SK-N-SH treated with all-trans-retinoic acid at 6 μM for 48 hours (cell line): Measurements from ENCODE around the gene SH3BP1.
"Not testable (repeated sequence)": the region's sequence is repeated elsewhere in the genome, so short reads cannot be mapped to it uniquely, and the experiment has no call there.

Experiments
- ATAC-seq: fragments of 200-7000 bp; cut with Tn5 transposase; 3 replicates; pipeline ENCODE4 v1.9.1; 2020; ENCODE audit warnings: mild to moderate bottlenecking, moderate library complexity
- ARNTL ChIP-seq: fragments of 450-650 bp; formaldehyde crosslinking; IDR thresholded peaks from 2 replicates; pipeline ENCODE4 v1.5.0; 2020; ENCODE audit warnings: low read depth, mild to moderate bottlenecking, moderate library complexity, borderline replicate concordance
- BACH2 ChIP-seq: fragments of 250-450 bp; sonication (Bioruptor Pico); IDR thresholded peaks from 2 replicates; pipeline ENCODE4 v1.9.0; 2021; ENCODE audit warnings: mild to moderate bottlenecking, borderline replicate concordance
- CSDC2 ChIP-seq: fragments of 250-450 bp; sonication (Bioruptor Pico); IDR thresholded peaks from 2 replicates; pipeline ENCODE4 v1.5.0; 2020; ENCODE audit warnings: mild to moderate bottlenecking, moderate library complexity
- ESRRG ChIP-seq: fragments of 250-450 bp; sonication (Bioruptor Pico); IDR thresholded peaks from 2 replicates; pipeline ENCODE4 v1.6.1; 2021; ENCODE audit warnings: mild to moderate bottlenecking
- GLIS3 ChIP-seq: fragments of 250-450 bp; sonication (Bioruptor Pico); IDR thresholded peaks from 2 replicates; pipeline ENCODE4 v1.5.0; 2020; ENCODE audit warnings: mild to moderate bottlenecking, moderate library complexity
- ISL1 ChIP-seq: fragments of 250-450 bp; sonication (Bioruptor Pico); IDR thresholded peaks from 2 replicates; pipeline ENCODE4 v2.1.2; 2022; ENCODE audit warnings: mild to moderate bottlenecking, moderate library complexity
- OSR1 ChIP-seq: fragments of 250-450 bp; sonication (Bioruptor Pico); IDR thresholded peaks from 2 replicates; pipeline ENCODE4 v1.8.0; 2022; ENCODE audit warnings: moderate library complexity, mild to moderate bottlenecking, inconsistent platforms
- RARB ChIP-seq: fragments of 250-450 bp; sonication (Bioruptor Pico); IDR thresholded peaks from 2 replicates; pipeline ENCODE4 v1.8.0; 2021; ENCODE audit warnings: mild to moderate bottlenecking, moderate library complexity
- SNAI2 ChIP-seq: fragments of 250-450 bp; sonication (Bioruptor Pico); IDR thresholded peaks from 2 replicates; pipeline ENCODE4 v1.5.0; 2020; ENCODE audit warnings: mild to moderate bottlenecking, moderate library complexity
- TCF4 ChIP-seq: fragments of 250-450 bp; sonication (Bioruptor Pico); IDR thresholded peaks from 2 replicates; pipeline ENCODE4 v1.8.0; 2021; ENCODE audit warnings: mild to moderate bottlenecking, moderate library complexity, borderline replicate concordance
- TOX ChIP-seq: fragments of 250-450 bp; sonication (Bioruptor Pico); IDR thresholded peaks from 2 replicates; pipeline ENCODE4 v1.8.0; 2021; ENCODE audit warnings: mild to moderate bottlenecking, moderate library complexity, borderline replicate concordance
- ZFP3 ChIP-seq: fragments of 250-450 bp; sonication (Bioruptor Pico); IDR thresholded peaks from 2 replicates; pipeline ENCODE4 v1.5.0; 2020; ENCODE audit warnings: mild to moderate bottlenecking, moderate library complexity
- ZFP30 ChIP-seq: fragments of 450-650 bp; formaldehyde crosslinking; IDR thresholded peaks from 2 replicates; pipeline ENCODE4 v1.5.0; 2022; ENCODE audit warnings: mild to moderate bottlenecking, moderate library complexity
- ZNF70 ChIP-seq: fragments of 450-650 bp; formaldehyde crosslinking; IDR thresholded peaks from 2 replicates; pipeline ENCODE4 v1.5.0; 2020; ENCODE audit warnings: mild to moderate bottlenecking, moderate library complexity
- ZNF8 ChIP-seq: fragments of 450-650 bp; formaldehyde crosslinking; IDR thresholded peaks from 2 replicates; pipeline ENCODE4 v1.5.0; 2020; ENCODE audit warnings: mild to moderate bottlenecking, moderate library complexity
- TF ChIP-seq, protein P1 (sequence below): fragments of 250-450 bp; sonication (Bioruptor Pico); IDR thresholded peaks from 2 replicates; pipeline ENCODE4 v1.8.0; 2020; ENCODE audit warnings: mild to moderate bottlenecking, moderate library complexity, borderline replicate concordance
- TF ChIP-seq, protein P2 (sequence below): fragments of 250-450 bp; sonication (Bioruptor Pico); IDR thresholded peaks from 2 replicates; pipeline ENCODE4 v1.5.1; 2020; ENCODE audit warnings: low read depth, mild to moderate bottlenecking, moderate library complexity
- TF ChIP-seq, protein P3 (sequence below): fragments of 250-450 bp; sonication (Bioruptor Pico); IDR thresholded peaks from 2 replicates; pipeline ENCODE4 v1.5.0; 2020; ENCODE audit warnings: mild to moderate bottlenecking, moderate library complexity
- TF ChIP-seq, protein P4 (sequence below): fragments of 250-450 bp; sonication (Bioruptor Pico); IDR thresholded peaks from 2 replicates; pipeline ENCODE4 v1.5.1; 2021; ENCODE audit warnings: mild to moderate bottlenecking, moderate library complexity

The SH3BP1 gene

DNA sequence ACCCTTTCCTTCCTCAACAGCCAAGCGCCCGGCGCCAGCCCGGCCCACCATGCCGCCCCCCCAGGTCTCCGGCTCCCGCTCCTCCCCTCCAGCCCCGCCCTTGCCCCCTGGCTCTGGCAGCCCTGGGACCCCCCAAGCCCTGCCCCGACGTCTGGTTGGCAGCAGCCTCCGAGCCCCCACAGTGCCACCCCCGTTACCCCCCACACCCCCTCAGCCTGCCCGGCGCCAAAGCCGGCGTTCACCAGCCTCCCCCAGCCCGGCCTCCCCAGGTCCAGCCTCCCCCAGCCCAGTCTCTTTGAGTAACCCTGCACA, 15.7 kb downstream of the SH3BP1 start (continued):
- TF ChIP-seq, protein P1, sequence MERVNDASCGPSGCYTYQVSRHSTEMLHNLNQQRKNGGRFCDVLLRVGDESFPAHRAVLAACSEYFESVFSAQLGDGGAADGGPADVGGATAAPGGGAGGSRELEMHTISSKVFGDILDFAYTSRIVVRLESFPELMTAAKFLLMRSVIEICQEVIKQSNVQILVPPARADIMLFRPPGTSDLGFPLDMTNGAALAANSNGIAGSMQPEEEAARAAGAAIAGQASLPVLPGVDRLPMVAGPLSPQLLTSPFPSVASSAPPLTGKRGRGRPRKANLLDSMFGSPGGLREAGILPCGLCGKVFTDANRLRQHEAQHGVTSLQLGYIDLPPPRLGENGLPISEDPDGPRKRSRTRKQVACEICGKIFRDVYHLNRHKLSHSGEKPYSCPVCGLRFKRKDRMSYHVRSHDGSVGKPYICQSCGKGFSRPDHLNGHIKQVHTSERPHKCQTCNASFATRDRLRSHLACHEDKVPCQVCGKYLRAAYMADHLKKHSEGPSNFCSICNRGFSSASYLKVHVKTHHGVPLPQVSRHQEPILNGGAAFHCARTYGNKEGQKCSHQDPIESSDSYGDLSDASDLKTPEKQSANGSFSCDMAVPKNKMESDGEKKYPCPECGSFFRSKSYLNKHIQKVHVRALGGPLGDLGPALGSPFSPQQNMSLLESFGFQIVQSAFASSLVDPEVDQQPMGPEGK (CRISPR knock-in tag), result no peak
- TF ChIP-seq ZFP3 (CRISPR knock-in tag), result no peak
- TF ChIP-seq, protein P2, sequence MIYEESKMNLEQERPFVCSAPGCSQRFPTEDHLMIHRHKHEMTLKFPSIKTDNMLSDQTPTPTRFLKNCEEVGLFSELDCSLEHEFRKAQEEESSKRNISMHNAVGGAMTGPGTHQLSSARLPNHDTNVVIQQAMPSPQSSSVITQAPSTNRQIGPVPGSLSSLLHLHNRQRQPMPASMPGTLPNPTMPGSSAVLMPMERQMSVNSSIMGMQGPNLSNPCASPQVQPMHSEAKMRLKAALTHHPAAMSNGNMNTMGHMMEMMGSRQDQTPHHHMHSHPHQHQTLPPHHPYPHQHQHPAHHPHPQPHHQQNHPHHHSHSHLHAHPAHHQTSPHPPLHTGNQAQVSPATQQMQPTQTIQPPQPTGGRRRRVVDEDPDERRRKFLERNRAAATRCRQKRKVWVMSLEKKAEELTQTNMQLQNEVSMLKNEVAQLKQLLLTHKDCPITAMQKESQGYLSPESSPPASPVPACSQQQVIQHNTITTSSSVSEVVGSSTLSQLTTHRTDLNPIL (CRISPR knock-in tag), result no peak

DNA sequence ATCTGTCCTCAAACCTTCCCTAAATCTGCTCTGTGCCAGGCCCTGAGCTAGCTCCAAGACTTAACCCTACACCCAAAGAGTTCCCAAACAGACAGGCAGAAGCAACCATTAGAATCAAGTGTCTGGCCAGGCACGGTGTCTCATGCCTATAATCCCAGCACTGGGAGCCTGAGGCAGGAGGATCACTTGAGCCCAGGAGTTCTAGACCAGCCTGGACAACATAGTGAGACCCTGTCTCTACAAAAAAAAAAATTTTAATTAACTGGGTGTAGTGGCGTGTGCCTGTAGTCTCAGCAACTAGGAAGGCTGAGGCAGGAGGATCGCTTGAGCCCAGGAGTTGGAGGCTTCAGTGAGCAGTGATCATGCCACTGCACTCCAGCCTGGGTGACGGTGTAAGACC, 17.1 kb downstream of the SH3BP1 start:
- not testable (repeated sequence) for ATAC-seq

DNA sequence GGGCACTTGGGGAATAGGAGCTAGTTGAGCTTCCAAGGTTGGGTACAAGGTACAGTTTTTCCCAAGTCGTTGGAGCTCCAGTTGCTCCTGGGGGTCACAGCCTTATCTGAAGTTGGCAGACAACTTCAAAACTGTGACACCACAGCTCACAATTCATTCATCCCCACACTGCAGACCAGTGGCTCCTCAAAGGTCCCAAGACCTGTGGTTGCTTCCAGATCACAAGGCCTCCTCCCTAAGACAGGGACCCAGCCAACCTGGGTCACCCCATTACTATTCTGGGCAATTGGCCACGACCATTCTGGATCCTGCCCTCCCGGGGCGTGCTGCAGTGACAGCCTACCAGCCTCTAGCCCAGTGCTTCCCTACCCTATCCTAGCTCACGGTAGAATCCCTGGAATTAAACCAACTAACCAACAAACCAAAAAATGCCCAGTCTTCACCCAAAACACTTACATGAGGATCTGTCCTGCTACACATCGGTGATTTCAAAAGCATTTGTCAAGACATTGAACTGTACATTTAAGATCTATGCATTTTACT, 18.2 kb downstream of the SH3BP1 start:
- TF ChIP-seq ARNTL (CRISPR knock-in tag), result no peak
- no peak for TF ChIP-seq ZNF8 (CRISPR knock-in tag)
- no peak for TF ChIP-seq SNAI2
- TF ChIP-seq ISL1 (CRISPR knock-in tag), result no peak
- no peak for TF ChIP-seq TCF4 (CRISPR knock-in tag)
- TF ChIP-seq TOX, result no peak
- no peak for TF ChIP-seq GLIS3 (CRISPR knock-in tag)
- TF ChIP-seq ZFP30, result no peak
- no peak for TF ChIP-seq BACH2 (CRISPR knock-in tag)
- no peak for TF ChIP-seq RARB (CRISPR knock-in tag)
- TF ChIP-seq ZFP3 (CRISPR knock-in tag), result no peak
- TF ChIP-seq, protein P3, sequence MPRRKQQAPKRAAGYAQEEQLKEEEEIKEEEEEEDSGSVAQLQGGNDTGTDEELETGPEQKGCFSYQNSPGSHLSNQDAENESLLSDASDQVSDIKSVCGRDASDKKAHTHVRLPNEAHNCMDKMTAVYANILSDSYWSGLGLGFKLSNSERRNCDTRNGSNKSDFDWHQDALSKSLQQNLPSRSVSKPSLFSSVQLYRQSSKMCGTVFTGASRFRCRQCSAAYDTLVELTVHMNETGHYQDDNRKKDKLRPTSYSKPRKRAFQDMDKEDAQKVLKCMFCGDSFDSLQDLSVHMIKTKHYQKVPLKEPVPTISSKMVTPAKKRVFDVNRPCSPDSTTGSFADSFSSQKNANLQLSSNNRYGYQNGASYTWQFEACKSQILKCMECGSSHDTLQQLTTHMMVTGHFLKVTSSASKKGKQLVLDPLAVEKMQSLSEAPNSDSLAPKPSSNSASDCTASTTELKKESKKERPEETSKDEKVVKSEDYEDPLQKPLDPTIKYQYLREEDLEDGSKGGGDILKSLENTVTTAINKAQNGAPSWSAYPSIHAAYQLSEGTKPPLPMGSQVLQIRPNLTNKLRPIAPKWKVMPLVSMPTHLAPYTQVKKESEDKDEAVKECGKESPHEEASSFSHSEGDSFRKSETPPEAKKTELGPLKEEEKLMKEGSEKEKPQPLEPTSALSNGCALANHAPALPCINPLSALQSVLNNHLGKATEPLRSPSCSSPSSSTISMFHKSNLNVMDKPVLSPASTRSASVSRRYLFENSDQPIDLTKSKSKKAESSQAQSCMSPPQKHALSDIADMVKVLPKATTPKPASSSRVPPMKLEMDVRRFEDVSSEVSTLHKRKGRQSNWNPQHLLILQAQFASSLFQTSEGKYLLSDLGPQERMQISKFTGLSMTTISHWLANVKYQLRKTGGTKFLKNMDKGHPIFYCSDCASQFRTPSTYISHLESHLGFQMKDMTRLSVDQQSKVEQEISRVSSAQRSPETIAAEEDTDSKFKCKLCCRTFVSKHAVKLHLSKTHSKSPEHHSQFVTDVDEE (CRISPR knock-in tag), result no peak
- TF ChIP-seq OSR1 (CRISPR knock-in tag), result no peak
- no peak for TF ChIP-seq CSDC2 (CRISPR knock-in tag)
- TF ChIP-seq, protein P4, sequence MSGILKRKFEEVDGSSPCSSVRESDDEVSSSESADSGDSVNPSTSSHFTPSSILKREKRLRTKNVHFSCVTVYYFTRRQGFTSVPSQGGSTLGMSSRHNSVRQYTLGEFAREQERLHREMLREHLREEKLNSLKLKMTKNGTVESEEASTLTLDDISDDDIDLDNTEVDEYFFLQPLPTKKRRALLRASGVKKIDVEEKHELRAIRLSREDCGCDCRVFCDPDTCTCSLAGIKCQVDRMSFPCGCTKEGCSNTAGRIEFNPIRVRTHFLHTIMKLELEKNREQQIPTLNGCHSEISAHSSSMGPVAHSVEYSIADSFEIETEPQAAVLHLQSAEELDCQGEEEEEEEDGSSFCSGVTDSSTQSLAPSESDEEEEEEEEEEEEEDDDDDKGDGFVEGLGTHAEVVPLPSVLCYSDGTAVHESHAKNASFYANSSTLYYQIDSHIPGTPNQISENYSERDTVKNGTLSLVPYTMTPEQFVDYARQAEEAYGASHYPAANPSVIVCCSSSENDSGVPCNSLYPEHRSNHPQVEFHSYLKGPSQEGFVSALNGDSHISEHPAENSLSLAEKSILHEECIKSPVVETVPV (CRISPR knock-in tag), result no peak
- TF ChIP-seq, protein P2 (CRISPR knock-in tag), result no peak
- no peak for TF ChIP-seq ESRRG (CRISPR knock-in tag)
- ATAC-seq, result peak; percentile 42

DNA sequence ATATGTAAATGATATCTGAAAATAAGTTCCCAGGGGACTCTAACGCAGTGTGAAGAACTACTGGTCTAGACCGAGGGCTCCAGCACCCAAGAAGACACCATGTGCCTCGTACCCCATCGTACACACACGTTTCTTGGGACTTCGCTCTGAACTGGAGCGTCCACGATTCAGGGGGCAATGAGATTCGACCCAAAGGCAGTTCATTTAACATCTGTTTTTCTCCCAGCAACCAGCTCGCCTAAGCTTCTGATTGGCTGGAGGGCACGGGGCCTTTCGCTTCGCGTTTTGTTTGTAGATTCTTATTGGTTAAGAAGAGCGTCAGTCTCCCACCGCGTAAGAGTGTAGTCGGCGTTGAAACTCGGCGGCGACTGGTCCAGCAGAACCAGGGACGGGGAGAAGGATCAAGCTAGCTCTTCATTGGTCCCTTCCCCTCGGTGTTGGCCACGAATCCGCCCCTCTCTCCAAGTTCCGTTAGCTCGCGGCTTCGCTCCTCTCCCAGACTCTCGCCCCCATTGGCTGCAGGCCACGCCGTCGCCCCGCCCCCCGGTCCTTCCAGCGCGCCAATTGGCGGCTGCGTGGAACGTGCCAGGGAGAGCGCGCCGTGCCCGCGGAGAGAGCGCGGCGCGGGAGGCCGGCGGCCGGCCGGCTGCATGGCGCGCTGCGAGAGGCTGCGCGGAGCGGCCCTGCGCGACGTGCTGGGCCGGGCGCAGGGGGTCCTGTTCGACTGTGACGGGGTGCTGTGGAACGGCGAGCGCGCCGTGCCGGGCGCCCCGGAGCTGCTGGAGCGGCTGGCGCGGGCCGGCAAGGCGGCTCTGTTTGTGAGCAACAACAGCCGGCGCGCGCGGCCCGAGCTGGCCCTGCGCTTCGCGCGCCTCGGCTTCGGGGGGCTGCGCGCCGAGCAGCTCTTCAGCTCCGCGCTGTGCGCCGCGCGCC, 18.9 kb downstream of the SH3BP1 start, which contains the start of gene PDXP:
Gene PDXP (plus strand): TSS at position 591 of the 933 bp plus-strand sequence. CDS start 60 bp downstream, at position 651.
- TF ChIP-seq, protein P3 (CRISPR knock-in tag), result 0 out of 2 replicates have a peak, but pooled peaks have one; percentile 27
- TF ChIP-seq ZNF70 (CRISPR knock-in tag), result no peak
- peak; percentile 98 for ATAC-seq
